NCI-H1092 treated with DMSO at 0.1 percent for 48 hours (cell line): ENCODE measurements around the gene CT55.
"Not testable (repeated sequence)": the region's sequence is repeated elsewhere in the genome, so short reads cannot be mapped to it uniquely, and the experiment has no call there.

Experiments used
- DNase-seq: peaks from one replicate; lab custom pipeline; 2025; lab: John Stamatoyannopoulos, UW

Gene CT55

GRCh38 chrX:135170877-135171519 lies at the start of gene CT55:
Gene CT55 (minus strand): TSS chrX:135171398. CDS start chrX:135171171, 227 bp downstream.
- DNase-seq = no peak

GRCh38 chrX:135213200-135213844 lies 42.1 kb upstream of the CT55 start:
- DNase-seq = no peak

GRCh38 chrX:135206427-135206826 lies 35.2 kb upstream of the CT55 start:
- not testable (repeated sequence) for DNase-seq

GRCh38 chrX:135200297-135200696 lies 29.1 kb upstream of the CT55 start:
- DNase-seq = no peak

- DNase-seq = no peak
Measured at GRCh38 chrX:135194684-135195083, 23.5 kb upstream of the CT55 start.

- no peak for DNase-seq
Measured at GRCh38 chrX:135193740-135194139, 22.5 kb upstream of the CT55 start.

GRCh38 chrX:135191838-135192237 lies 20.6 kb upstream of the CT55 start:
- no peak for DNase-seq

- peak; percentile 33 for DNase-seq
Measured at GRCh38 chrX:135185795-135186443, 14.7 kb upstream of the CT55 start.

- no peak for DNase-seq
Measured at GRCh38 chrX:135178636-135179035, 7.4 kb upstream of the CT55 start.

GRCh38 chrX:135170468-135170867 lies 730 bp downstream of the CT55 start:
- DNase-seq = no peak

GRCh38 chrX:135169534-135169933 lies 1.7 kb downstream of the CT55 start:
- DNase-seq = not testable (repeated sequence)

- no peak for DNase-seq
Measured at GRCh38 chrX:135168486-135168885, 2.7 kb downstream of the CT55 start.

- not testable (repeated sequence) for DNase-seq
Measured at GRCh38 chrX:135154688-135155087, 16.5 kb downstream of the CT55 start.

- DNase-seq = not testable (repeated sequence)
Measured at GRCh38 chrX:135126145-135126544, 45.1 kb downstream of the CT55 start.

GRCh38 chrX:135120056-135120576 lies 51.1 kb downstream of the CT55 start, which contains the start of gene ETDB:
Gene ETDB (minus strand): TSS chrX:135120526. CDS start chrX:135119261, 1,265 bp downstream.
- not testable (repeated sequence) for DNase-seq

GRCh38 chrX:135116064-135116463 lies 55.1 kb downstream of the CT55 start:
- not testable (repeated sequence) for DNase-seq

- no peak for DNase-seq
Measured at GRCh38 chrX:135114392-135114791, 56.8 kb downstream of the CT55 start.

- DNase-seq = no peak
Measured at GRCh38 chrX:135112743-135113142, 58.5 kb downstream of the CT55 start.

GRCh38 chrX:135112096-135112729 lies 59.0 kb downstream of the CT55 start:
- DNase-seq = no peak

GRCh38 chrX:135109554-135109953 lies 61.6 kb downstream of the CT55 start:
- no peak for DNase-seq
